ENCODE measurements around the gene KRTAP16-1.

DNA sequence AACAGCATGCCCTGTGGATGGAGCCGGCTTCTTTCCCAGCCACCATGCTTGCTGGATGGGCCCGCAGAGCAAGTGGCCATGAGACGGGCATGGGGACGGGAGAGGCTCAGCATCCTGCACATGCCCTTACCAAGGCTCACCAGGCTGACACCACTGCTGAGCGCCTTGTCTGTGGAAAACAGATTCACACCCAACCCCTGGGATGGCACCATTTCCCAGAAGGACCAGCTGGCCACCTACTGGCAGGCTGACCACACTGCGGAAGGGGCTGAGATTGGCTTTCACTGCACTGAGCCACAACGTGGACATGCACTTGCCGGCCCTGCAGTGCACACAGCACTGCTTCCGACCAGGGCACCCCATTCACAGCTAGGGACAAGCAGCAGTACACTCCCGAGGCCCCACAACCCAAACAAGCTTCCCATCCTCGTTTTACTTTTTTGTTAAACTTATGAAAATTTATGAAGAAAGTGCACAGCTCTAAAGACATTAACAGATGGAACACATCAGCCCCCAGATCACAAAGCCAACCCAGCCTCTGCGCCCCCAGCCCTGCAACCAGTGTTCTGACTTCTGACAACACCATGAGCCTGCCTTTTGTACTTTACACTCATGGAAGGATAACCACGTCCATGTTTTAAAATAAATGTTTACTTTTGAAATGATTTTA lies 20.3 kb upstream of the KRTAP16-1 start:
- TF ChIP-seq TAF1 (IDR thresholded peaks at IDR 0.05; ENCODE audit: low read depth, low read length): no peak
- TF ChIP-seq POLR2AphosphoS5 (IDR thresholded peaks at IDR 0.05; ENCODE audit: low read depth, low read length): no peak
- no peak for TF ChIP-seq POLR2A (IDR thresholded peaks at IDR 0.05; ENCODE audit: low read depth, low read length)
- no peak for TF ChIP-seq SPI1 (IDR thresholded peaks at IDR 0.05; ENCODE audit: low read depth, low read length)
- no peak for TF ChIP-seq POU2F2 (IDR thresholded peaks at IDR 0.05; ENCODE audit: low read depth, low read length)
